Endothelial cell of umbilical vein (primary cell): ENCODE measurements around the gene MOB3A.

Experiments
- CTCF ChIP-seq, 2 donors: IDR thresholded peaks; 1 replicate in 1 of 2; 2 replicates in 1 of 2; pipeline ENCODE4 v1.5.1; 2011; ENCODE audit warnings: low read length in 2 of 2, mild to moderate bottlenecking in 2 of 2, moderate library complexity in 2 of 2, control low read depth in 1 of 2, inconsistent platforms in 1 of 2, low read depth in 1 of 2; ENCODE audit not compliant: insufficient read depth in 1 of 2; ENCODE audit errors: extremely low read depth in 1 of 2
- MYC ChIP-seq: IDR thresholded peaks from one replicate; pipeline ENCODE4 v1.6.1; 2011; ENCODE audit warnings: mild to moderate bottlenecking, low read depth, low read length
- POLR2A ChIP-seq: IDR thresholded peaks from 2 replicates; pipeline ENCODE4 v1.6.1; 2012; ENCODE audit warnings: low read depth, mild to moderate bottlenecking, control low read depth, low read length

GRCh38 chr19:2129892-2130770 is 34.0 kb upstream of the MOB3A start:
- TF ChIP-seq CTCF (IDR thresholded peaks at IDR 0.05; ENCODE audit: extremely low read depth in 1 of 2, insufficient read depth in 1 of 2, low read depth in 1 of 2, low read length in 2 of 2) = no peak
- TF ChIP-seq MYC = no peak
- no peak for TF ChIP-seq POLR2A
